ENCODE results near the gene STXBP1. TPM values are rescaled to one million over a fixed set of nuclear protein-coding genes. Genes with fewer than 3 reads are reported as not detected.

STXBP1 gene
- total RNA-seq, 4 donors from 2014 or later, result 17.2 to 34.0 (median 19.8) TPM

GRCh38 chr9:127706836-127707241 is 94.8 kb downstream of the STXBP1 start, which contains the start of gene CFAP157:
Gene CFAP157 (plus strand): TSS chr9:127706988. CDS start chr9:127707032, 44 bp downstream.
- intact Hi-C loops (cut with DNase I), result no loop called here
- WGBS, result 69% methylated on average over 11 of the region's 11 CpGs
- H3K36me3 ChIP-seq, result peaks cover 0 to under 1% (median 0%) of the 10 kb centered on the region in 4 donors
- peaks cover 0 to 5% (median 2%) of the 10 kb centered on the region in 4 donors for H3K4me1 ChIP-seq
- no peak for DNase-seq (ENCODE audit: extremely low spot score)
- no peak for TF ChIP-seq EP300 (IDR thresholded peaks at IDR 0.05)
- peaks cover 0 to 15% (median 0%) of the 10 kb centered on the region in 4 donors for H3K27me3 ChIP-seq
- no peak within 1 kb of the TSS for H3K27ac ChIP-seq (replicated peaks in 1 of 4)
- H3K4me3 ChIP-seq, result no peak within 1 kb of the TSS
- H3K9me3 ChIP-seq, result no peaks in the 10 kb centered on the region

DNA sequence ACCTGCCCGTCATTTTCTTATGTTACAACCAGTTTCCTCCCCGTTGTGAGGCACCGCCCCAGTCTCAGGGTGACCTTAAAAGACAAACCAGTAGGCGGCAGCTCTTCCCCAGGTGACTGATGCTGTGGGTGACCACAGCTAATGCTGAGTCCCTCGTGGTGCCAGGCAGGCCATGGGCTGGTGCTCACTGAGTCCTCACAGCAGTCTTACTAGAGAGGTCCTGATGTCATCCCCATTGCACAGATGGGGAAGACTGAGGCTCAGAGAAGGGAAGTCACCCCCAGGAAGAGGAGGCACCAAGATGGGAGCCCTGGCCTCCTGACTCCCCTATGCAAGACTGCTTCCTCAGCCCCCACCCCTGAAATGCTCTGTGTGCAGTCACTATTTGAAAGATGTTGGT is 95.7 kb downstream of the STXBP1 start:
- WGBS, result 76% methylated on average over 5 of the region's 5 CpGs
- TF ChIP-seq POLR2AphosphoS5 (IDR thresholded peaks at IDR 0.05) (no peak), CTCF (IDR thresholded peaks at IDR 0.05) (no peak), POLR2A (IDR thresholded peaks at IDR 0.05; ENCODE audit: low read depth) (no peak), EP300 (IDR thresholded peaks at IDR 0.05) (no peak)
- H3K27me3 ChIP-seq, result peaks cover 0 to 15% (median 0%) of the 10 kb centered on the region in 4 donors
- peaks cover 0 to 5% (median 2%) of the 10 kb centered on the region in 4 donors for H3K4me1 ChIP-seq
- no peak for DNase-seq (ENCODE audit: extremely low spot score)
- no peak overlapping the region for H3K27ac ChIP-seq (replicated peaks in 1 of 4)
- no peaks in the 10 kb centered on the region for H3K9me3 ChIP-seq
- intact Hi-C loops (cut with DNase I), result no loop called here
- peaks cover 0 to 7% (median 2%) of the 10 kb centered on the region in 4 donors for H3K36me3 ChIP-seq
- no peak overlapping the region for H3K4me3 ChIP-seq

DNA sequence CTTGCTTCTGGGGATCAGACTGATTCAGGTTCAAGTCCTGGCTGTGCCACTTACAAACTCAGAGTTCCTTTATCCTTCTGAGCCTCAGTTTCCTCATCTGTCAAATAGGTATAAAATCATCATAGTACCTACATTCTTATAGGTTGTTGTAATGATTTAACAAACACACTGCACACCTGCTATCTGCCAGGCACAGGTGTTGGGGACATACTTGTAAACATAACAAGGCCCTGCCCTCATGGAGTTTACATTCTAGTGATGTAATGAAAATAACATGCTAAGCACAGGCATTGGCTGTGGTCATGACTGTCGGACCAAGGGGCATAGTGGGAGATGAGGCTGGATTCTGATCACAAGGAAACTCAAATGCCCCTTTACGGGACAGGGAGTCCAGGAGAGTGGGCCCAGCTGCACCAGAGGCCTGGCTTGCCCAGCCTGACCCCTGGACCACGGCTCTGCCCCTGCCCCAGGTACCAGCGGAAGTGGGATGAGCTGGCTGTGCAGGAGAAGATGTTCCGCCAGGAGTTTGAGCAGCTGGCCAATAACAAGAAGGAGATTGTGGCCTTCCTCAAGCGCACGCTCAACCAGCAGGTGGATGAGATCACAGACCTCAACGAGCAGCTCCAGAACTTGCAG is 97.0 kb downstream of the STXBP1 start:
- Histone ChIP-seq H3K4me1 (peaks cover 1 to 8% (median 6%) of the 10 kb centered on the region in 4 donors), H3K4me3 (no peak overlapping the region), H3K9me3 (no peaks in the 10 kb centered on the region), H3K27me3 (peaks cover 0 to 9% (median 0%) of the 10 kb centered on the region in 4 donors), H3K27ac (replicated peaks in 1 of 4) (no peak overlapping the region), H3K36me3 (peaks cover 0 to 7% (median 2%) of the 10 kb centered on the region in 4 donors)
- 96% methylated on average over 2 of the region's 8 CpGs for whole genome bisulfite sequencing
- TF ChIP-seq POLR2A (IDR thresholded peaks at IDR 0.05; ENCODE audit: low read depth) (no peak), POLR2AphosphoS5 (IDR thresholded peaks at IDR 0.05) (no peak), EP300 (IDR thresholded peaks at IDR 0.05) (no peak), CTCF (IDR thresholded peaks at IDR 0.05) (no peak)
- intact Hi-C loops (cut with DNase I), result no loop called here
- no peak for DNase-seq (ENCODE audit: extremely low spot score)

GRCh38 chr9:127710204-127710783 is 98.2 kb downstream of the STXBP1 start:
- intact Hi-C loops (cut with DNase I), result no loop called here
- no peak overlapping the region for H3K4me3 ChIP-seq
- H3K36me3 ChIP-seq, result peaks cover 0 to 7% (median 2%) of the 10 kb centered on the region in 4 donors
- no peaks in the 10 kb centered on the region for H3K9me3 ChIP-seq
- peaks cover 10 to 19% (median 16%) of the 10 kb centered on the region in 4 donors for H3K4me1 ChIP-seq
- no peak overlapping the region for H3K27ac ChIP-seq (replicated peaks in 1 of 4)
- DNase-seq (ENCODE audit: extremely low spot score), result no peak
- peaks cover 0 to 8% (median 0%) of the 10 kb centered on the region in 4 donors for H3K27me3 ChIP-seq
- TF ChIP-seq POLR2A (IDR thresholded peaks at IDR 0.05; ENCODE audit: low read depth), result no peak
- no peak for TF ChIP-seq CTCF (IDR thresholded peaks at IDR 0.05)
- TF ChIP-seq POLR2AphosphoS5 (IDR thresholded peaks at IDR 0.05), result no peak
- 94% methylated on average over 10 of the region's 10 CpGs for WGBS

DNA sequence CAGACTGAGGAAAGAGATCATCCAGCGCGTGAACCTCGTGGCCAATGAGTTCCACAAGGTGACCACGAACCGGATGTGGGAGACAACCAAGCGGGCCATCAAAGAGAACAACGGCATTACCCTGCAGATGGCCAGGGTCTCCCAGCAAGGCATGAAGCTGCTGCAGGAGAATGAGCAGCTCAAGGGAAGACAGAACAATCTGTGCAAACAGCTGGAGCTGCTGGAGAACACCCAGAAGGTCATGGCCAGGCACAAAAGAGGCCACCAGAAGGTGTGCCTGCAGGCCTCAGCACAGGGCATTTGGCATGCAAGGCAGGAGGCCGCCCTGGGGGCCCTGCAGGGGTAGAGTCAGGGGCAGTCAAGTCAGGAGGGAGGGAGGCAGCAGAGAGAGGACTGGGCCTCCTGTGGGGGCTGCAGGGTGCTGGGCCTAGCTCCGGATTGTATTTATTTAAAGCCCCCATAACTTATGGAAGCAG is 99.2 kb downstream of the STXBP1 start:
- WGBS, result 81% methylated on average over 9 of the region's 9 CpGs
- no peaks in the 10 kb centered on the region for H3K27me3 ChIP-seq
- no peaks in the 10 kb centered on the region for H3K9me3 ChIP-seq
- intact Hi-C loops (cut with DNase I), result no loop called here
- H3K36me3 ChIP-seq, result peaks cover 0 to 7% (median 2%) of the 10 kb centered on the region in 4 donors
- H3K4me3 ChIP-seq, result no peak overlapping the region
- TF ChIP-seq EP300 (IDR thresholded peaks at IDR 0.05) (no peak), CTCF (IDR thresholded peaks at IDR 0.05) (no peak), POLR2A (IDR thresholded peaks at IDR 0.05; ENCODE audit: low read depth) (no peak), POLR2AphosphoS5 (IDR thresholded peaks at IDR 0.05) (no peak)
- H3K27ac ChIP-seq (replicated peaks in 1 of 4), result no peak overlapping the region
- peaks cover 15 to 25% (median 20%) of the 10 kb centered on the region in 4 donors for H3K4me1 ChIP-seq
- no peak for DNase-seq (ENCODE audit: extremely low spot score)
